ENCODE measurements around the gene TMEM132D. TPM values are rescaled to one million over a fixed set of nuclear protein-coding genes. Genes with fewer than 3 reads are reported as not detected.

TMEM132D gene
- total RNA-seq, 4 donors from 2014 or later: not detected

DNA sequence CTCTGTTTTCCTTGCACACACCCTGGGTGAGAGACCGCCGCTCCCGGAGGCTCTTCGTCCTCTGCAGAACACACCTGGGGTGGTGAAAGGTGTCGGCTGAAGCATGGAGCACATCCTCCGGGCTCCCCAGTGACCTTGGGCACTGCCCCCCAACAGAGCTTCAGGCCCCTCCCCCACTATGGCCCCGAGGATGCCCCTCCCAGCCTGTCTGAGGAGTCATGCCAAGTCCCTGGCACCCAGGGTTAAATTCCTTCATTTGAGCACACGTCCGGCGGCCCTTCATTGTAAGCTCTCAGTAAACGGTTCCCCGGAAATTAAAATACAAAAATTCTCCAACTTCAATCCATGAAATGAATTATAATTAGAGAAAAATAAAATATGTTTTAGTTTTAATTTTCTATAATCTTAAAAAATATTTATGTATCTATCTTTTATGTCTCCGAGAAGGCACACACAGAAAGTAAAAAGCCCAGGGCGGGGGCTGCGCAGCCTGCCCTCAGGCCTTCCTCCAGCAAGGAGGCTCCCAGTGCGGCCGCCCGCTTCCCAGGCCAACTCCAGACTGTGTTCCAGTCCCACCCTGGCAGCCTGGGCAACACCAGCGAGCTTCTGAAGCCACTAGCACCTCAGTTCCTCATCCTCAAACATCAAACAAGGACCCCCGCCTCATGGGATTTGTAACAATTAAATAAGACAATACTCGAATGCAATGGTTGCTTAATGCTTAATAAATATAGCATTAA lies 63.5 kb downstream of the TMEM132D start:
- ATAC-seq (ENCODE audit: low FRiP score) (no peak), DNase-seq (ENCODE audit: low spot score) (no peak)
- TF ChIP-seq, protein P1, sequence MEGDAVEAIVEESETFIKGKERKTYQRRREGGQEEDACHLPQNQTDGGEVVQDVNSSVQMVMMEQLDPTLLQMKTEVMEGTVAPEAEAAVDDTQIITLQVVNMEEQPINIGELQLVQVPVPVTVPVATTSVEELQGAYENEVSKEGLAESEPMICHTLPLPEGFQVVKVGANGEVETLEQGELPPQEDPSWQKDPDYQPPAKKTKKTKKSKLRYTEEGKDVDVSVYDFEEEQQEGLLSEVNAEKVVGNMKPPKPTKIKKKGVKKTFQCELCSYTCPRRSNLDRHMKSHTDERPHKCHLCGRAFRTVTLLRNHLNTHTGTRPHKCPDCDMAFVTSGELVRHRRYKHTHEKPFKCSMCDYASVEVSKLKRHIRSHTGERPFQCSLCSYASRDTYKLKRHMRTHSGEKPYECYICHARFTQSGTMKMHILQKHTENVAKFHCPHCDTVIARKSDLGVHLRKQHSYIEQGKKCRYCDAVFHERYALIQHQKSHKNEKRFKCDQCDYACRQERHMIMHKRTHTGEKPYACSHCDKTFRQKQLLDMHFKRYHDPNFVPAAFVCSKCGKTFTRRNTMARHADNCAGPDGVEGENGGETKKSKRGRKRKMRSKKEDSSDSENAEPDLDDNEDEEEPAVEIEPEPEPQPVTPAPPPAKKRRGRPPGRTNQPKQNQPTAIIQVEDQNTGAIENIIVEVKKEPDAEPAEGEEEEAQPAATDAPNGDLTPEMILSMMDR (IDR thresholded peaks at IDR 0.05): no peak

DNA sequence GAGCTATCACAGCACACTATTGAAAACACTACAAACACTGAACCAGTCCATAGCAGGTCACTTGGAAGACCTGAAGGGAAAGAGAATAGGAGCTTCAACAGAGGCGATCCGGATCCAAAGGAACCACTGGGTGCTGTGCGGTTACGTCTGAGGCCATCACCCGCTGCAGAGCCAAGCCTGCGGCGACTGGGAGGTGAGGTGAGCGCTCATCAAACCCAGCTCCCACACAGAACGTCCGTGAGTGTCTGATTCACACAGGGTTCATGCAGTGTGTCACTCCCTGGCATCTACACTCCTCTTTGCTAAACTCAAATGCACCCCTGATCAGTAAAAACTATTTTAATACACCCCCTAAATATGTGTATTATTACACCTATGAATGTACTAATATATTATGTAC lies 64.1 kb downstream of the TMEM132D start:
- TF ChIP-seq, protein P1 (IDR thresholded peaks at IDR 0.05): no peak
- no peak for ATAC-seq (ENCODE audit: low FRiP score)

DNA sequence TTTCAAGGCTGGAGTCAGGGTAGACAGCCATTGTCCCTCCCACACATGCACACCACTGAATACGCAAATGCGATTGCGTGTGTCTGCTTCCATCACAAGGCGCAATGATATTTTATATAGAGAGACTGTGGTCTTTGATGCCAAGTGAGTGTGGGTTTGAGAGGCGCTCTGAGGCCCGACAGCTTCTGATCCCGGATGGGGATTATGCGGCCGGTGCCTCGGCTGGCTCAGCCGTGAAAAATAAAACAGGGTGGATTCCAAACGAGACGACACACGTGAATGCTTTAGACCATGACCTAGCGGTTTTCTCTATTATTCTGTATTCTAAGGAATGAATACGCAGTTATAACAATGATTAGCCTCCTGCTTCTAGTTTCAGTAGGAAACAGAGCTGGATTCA lies 72.5 kb downstream of the TMEM132D start:
- DNase-seq (ENCODE audit: low spot score): no peak
- no peak for ATAC-seq (ENCODE audit: low FRiP score)
- TF ChIP-seq, protein P1 (IDR thresholded peaks at IDR 0.05): no peak

More for the DNA sequence above, 64.1 kb downstream of the TMEM132D start:
- no peak for DNase-seq (ENCODE audit: low spot score)

DNA sequence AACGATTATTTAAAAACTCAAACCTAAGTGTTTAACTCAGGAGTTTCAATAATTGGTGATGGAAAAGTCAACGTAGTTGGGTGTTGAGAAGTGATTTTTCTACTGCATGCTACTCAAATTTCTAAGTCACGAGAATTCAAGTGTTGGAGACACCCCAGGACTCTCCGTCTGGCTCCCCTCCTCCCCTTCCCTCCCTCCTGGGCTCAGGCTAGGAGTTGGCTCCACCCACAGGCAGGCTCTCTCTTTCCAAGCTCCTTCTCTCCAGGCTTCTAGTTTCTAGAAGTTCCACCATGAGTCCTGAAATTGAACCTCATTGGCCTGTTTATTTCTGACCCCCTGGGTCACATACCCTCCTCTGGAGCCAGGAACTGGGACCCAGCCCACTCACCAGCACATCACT lies 73.0 kb downstream of the TMEM132D start:
- no peak for ATAC-seq (ENCODE audit: low FRiP score)
- TF ChIP-seq, protein P1 (IDR thresholded peaks at IDR 0.05): no peak
- DNase-seq (ENCODE audit: low spot score): no peak

DNA sequence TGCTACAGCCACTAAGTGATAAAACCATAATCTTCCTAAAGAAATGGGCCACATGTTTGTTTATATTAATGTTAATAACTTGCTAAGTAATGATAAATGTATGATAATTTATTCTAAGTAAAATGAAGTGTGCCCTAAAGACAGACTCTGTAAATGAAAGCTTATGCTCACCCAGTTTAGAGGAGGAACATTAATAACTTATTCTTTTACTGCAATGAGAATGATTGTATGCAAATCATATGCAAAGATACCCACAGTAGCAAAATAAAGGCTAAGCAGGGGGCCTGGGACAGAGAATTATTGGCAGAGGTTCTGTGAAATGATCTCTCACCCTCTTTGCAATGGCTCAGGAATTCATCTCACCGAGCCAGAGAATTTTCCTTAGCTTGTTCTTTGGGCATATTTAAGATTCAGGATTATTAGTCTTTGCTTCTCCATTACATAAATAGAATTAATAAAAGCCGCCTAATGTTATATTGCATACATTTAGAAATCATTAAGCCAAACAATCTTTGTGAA lies 75.9 kb downstream of the TMEM132D start:
- TF ChIP-seq, protein P1 (IDR thresholded peaks at IDR 0.05): no peak
- no peak for DNase-seq (ENCODE audit: low spot score)
- ATAC-seq (ENCODE audit: low FRiP score): no peak

DNA sequence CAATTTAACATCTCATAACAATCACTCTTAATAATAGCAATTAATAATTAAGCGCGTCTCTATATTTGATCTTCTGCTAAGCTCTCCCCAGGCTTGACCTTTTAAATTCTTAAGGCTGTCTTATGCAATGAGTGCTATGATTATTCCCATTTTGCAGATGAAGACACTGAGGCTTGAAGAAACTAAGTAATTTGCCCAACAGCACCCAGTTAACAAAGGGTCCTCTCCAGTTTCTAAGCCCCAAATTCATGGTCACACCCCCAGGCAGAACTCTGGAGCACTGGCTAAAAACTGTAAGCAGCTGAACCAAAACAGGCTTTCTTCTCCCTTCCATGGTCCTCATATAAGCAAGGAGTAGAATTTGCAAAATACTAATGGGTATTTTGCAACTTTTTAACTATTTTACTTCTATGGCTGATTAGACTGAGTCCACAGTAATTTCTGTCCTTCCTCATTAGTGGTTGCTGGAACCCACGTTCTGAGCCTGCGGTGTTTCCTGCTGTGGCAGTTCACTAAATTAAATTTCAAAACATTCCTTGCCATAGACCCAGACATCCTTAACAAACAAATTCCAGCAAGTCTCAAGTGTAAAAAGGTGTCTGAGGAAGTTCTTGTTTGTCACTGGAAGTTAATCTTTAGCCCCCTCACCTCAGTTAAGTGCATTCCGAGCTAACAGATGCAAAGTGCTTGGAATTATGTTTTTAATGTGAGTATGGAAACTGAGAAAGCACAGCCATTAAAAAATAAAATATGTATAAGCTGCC lies 76.5 kb downstream of the TMEM132D start:
- DNase-seq (ENCODE audit: low spot score) (no peak), ATAC-seq (ENCODE audit: low FRiP score) (no peak)
- TF ChIP-seq, protein P1 (IDR thresholded peaks at IDR 0.05): no peak

Measured in omental fat pad (tissue), 4 donors.